ENCODE results near the gene TRA2B.
"Not testable (repeated sequence)": the region's sequence is repeated elsewhere in the genome, so short reads cannot be mapped to it uniquely, and the experiment has no call there.

The TRA2B gene

DNA sequence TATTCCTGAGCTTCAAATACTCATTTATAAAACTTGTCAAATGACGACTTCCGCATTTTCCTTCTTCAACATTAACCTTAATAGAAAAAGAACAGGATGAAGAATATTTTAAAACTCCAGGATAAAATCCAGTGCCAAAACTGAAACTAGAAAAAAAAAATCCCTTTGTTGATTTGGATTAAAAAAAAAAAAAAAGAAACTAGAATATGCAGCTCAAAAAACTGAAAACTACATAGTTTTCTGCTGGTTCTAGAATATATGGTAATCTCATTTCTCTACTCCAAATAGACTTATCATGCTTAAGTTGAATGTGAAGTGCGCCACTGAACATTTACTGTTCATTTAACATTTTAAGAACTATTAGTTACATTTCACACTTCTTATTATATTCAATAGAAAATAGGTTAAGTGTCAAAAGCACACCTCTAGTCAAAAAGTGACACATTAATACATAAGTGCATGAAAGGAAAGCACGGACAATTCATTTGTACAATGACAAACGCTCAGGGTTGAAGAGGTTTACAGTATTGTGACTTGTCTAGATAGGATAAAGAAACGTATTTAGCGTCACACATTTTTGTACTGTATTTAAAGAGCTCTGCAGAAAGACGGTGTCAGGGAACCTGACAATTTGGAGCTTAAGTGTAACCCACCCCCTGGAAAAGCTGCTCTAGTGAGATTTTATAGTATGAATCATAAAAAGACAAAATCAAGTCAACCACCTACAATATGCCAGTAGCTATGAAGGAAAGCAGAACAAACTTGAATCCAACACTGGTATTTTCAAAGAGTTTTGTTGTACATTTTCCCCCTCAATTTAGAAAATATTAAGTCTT, 5.8 kb downstream of the TRA2B start:
- peak overlapping the region in 1 of 7 experiments; percentile 6 for H3K4me3 ChIP-seq
- peak overlapping the region in 3 of 21 experiments; percentile 21 to 26 (median 23) for H3K27ac ChIP-seq

DNA sequence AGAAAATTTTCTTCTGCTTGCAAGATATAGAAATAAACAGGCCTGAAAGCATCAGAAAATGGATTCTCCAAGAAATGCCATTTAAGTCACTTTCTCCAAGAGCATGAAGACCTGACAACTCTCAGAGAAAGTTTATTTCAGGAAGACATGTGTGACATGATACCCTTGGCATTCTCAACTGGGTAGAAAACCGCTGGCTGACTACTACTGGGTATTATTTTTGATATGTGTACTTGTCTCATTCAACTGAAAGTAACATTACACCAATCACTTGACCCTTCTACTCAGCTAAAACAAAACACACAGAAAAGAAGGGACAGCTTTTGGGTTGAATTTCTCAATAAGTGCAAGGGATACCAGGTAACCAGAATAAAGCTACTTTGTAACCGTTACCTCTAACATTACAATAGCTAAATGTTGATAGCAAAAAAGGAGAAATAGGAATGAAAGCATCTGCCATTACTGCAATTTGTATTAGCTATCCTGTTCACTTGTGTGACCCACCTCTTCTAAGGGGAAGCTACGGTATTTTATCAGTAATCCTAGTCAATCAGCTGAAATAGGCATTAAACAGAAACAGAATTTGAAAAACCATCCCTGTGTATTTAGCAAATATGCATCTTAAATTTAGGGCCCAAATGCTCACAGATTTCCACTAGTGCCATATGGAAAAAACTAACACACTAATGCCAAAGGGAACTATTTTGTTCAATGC, 7.3 kb downstream of the TRA2B start:
- peak overlapping the region in 1 of 21 experiments; percentile 39 for H3K27ac ChIP-seq
- no peak overlapping the region for H3K4me3 ChIP-seq

DNA sequence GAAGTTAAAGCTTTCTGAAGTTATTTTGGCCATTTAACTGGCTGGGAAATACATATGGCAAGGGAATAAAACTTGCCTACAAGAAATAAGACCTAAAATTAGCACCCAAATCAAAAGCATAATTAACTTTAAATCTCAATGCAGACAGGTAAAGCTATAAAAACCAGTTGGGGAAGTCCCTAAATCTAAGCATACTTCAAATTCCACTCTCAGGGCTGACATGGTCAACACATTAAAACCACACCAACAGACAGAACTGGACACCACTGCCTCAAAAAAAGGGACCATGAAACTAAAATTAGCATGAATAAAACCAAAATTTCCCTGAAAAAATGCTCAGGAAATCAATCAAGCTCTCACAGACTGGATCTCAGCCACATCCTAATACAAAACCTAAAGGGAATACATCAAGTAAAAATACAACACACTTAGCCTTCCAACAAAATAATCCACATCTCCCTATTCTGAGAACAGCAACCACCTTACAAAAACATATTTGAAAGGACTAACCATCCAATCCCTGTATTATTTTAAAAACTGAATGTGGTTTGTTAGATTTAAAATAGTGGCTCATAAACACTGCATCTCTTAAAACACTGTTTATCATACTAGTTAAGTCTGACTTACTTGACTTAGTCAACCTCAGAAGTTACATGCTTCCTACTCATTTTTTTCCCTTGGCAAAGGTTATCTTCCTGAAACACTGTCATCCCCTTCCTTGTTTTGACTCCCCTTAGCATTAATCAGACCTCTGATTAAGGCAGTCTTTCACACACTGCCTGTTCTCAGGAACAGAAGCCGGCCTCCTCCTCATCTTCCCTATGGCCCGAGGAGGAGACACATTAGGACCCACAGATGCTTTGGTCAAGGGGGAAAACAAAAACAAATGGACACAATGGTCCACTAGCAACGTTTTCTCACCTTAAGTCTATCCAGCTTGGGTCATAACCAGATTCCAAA, 8.3 kb downstream of the TRA2B start:
- H3K27ac ChIP-seq: peak overlapping the region in 4 of 21 experiments; percentile 5 to 47 (median 24)
- peak overlapping the region in 1 of 7 experiments; percentile 0 for H3K4me3 ChIP-seq

- Histone ChIP-seq H3K4me3 (no peak overlapping the region), H3K27ac (peak overlapping the region in 3 of 21 experiments; percentile 3 to 47 (median 33))
These were observed 9.3 kb downstream of the TRA2B start for GRCh38 chr3:185928496-185928895.

DNA sequence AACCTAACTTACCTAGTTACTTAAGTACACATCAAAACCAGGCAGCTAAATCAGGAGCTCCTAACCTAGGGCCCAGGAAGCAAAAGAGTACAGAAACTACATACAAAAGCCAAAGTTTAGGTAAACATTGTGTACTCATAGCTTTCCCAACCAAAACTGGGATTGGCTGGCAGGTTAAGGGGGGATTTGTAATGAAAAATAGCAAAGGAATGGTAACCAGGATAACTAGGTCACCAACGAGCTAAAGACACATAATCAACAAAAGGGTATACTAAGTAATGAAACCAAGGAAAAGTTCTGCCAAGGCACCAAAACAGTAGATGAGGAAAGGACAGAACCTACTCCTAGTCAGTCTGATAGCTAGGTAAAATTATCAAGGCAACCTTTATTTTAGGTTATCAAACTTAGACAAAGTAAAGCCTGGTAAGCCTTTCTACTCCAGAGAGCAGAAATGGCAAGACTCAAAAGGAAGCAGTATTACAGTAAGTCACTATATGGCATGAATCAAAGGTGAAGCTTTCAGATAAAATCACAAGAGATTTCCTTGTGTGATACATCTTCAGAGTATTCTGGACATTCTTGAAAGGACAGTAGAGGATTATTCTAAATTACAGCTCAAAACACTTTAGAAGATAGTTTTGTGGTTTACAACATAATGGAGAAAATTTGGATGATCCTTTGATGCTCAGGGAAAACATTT, 10.2 kb downstream of the TRA2B start:
- no peak overlapping the region for H3K4me3 ChIP-seq
- peak overlapping the region in 1 of 21 experiments; percentile 37 for H3K27ac ChIP-seq

GRCh38 chr3:185926445-185926844, 11.4 kb downstream of the TRA2B start:
- no peak overlapping the region for H3K27ac ChIP-seq
- H3K4me3 ChIP-seq: no peak overlapping the region

- Histone ChIP-seq H3K27ac (no peak overlapping the region), H3K4me3 (no peak overlapping the region)
These were observed 12.5 kb downstream of the TRA2B start for GRCh38 chr3:185925353-185925752.

GRCh38 chr3:185924375-185924774, 13.4 kb downstream of the TRA2B start:
- no peak overlapping the region for H3K4me3 ChIP-seq

GRCh38 chr3:185920184-185920583, 17.6 kb downstream of the TRA2B start:
- H3K27ac ChIP-seq: no peak overlapping the region
- H3K4me3 ChIP-seq: no peak overlapping the region

More at GRCh38 chr3:185924375-185924774, 13.4 kb downstream of the TRA2B start:
- no peak overlapping the region for H3K27ac ChIP-seq

DNA sequence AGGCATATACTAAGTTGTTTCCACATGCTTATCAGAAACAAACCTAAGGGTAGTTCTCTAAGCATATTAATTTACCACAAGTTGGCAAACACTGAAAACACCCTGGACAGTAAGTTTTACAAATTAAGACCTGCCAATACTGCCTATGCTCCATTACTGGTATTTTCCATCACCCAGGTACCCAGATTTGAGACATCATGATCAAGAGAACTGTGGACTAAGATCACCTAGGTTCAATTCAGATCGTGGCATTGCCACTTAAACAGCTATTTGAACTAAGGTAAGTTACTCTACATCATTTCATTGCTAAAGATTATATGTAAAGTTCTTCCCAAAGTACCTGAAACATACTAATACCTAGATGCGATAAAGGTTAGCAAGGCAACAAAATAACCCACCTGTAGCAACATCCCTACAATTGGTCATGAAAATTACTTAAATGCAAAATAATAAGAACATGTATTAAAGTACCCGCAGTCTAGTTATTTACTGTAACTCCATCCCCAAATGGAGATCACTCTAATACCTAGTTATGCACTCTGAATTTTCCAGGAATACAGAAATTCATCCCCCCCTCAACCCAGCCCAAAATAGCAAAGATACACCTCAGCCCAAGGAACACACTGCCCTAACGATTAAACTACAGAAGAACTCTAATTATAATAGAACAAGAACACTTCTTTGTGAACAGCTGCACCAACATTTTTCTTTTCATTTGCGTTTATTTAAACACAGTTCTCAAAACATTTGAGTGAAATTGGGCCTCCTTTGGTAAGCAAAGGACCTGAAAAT, 21.6 kb downstream of the TRA2B start:
- H3K4me3 ChIP-seq: no peak overlapping the region
- no peak overlapping the region for H3K27ac ChIP-seq

- no peak overlapping the region for H3K27ac ChIP-seq
- H3K4me3 ChIP-seq: no peak overlapping the region
These were observed 22.2 kb downstream of the TRA2B start for GRCh38 chr3:185915642-185916041.

GRCh38 chr3:185914911-185915629, 22.7 kb downstream of the TRA2B start:
- H3K27ac ChIP-seq: no peak overlapping the region
- H3K4me3 ChIP-seq: no peak overlapping the region

GRCh38 chr3:185912929-185913901, 24.6 kb downstream of the TRA2B start:
- no peak overlapping the region for H3K27ac ChIP-seq
- no peak overlapping the region for H3K4me3 ChIP-seq

DNA sequence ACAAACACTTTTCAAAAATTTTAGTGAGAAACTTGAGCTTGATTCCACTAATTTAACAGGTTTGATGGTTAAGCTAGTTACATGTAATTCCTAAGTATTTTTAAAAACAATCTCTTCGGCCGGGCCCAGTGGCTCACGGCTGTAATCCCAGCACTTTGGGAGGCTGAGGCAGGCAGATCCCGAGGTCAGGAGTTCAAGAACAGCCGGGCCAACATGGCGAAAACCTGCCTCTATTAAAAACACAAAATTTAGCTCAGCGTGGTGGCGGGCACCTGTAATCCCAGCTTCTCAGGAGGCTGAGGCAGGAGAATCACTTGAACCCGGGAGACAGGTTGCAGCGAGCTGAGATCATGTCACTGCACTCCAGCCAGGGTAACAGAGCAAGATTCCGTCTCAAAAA, 25.3 kb downstream of the TRA2B start:
- H3K4me3 ChIP-seq: no peak overlapping the region
- H3K27ac ChIP-seq: no peak overlapping the region

DNA sequence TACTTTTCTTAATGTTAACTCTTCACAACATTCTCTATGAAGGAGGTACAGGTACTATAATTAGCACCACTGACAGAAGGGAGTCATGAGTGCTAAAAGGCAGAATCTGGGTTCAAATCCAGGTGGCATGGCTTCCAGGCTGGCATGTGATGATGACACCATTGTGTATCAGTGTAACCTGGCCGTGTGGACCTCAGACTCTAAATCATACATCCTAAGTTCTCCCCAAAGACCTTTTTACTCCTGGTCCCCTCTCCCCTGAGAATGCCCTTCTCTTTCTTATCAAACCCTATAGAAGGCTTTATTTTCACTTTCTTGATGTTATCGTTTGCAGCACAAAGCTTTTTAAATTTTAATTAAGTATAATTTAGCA, 26.8 kb downstream of the TRA2B start:
- H3K4me3 ChIP-seq, H3K27ac ChIP-seq: not testable (repeated sequence)

DNA sequence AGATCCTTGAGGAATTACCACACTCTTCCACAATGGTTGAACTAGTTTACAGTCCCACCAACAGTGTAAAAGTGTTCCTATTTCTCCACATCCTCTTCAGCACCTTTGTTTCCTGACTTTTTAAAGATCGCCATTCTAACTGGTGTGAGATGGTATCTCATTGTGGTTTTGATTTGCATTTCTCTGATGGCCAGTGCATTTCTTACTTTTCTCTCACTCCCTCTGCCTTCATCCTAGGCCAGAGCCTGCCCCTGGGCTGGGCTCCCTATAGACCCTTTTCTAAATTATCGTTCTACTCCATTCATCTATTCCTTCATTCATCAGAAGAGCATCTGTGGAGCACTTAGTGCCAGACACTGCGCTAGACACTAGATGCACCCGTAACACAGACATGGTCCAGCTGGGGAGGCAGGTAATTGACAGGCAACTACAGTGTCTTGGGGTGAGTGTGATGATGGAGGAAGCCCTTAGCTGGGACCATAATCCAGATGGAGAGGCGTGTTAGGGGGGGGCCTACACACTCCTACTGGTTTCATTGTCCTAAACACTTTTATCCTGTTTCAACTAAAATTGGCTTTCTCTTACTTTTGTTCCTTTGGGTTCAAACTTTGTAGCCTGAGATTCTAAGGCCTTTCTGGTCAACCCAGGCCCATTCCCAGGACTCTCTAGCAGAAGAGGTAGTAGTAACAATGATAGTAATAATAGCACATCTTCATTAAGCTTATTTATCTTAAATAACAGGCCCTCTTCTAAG, 27.3 kb downstream of the TRA2B start:
- H3K4me3 ChIP-seq, H3K27ac ChIP-seq: not testable (repeated sequence)

All from skin epidermis (tissue), 12 donors.